Measurements from ENCODE around the gene MCTP1. TPM values are rescaled to one million over a fixed set of nuclear protein-coding genes. Genes with fewer than 3 reads are reported as not detected.

MCTP1 gene
- total and polyA plus RNA-seq, 10 of the 15 experiments (the other 5 are each of a cell fraction or from before 2014, with no cell fraction given) = 12.6 to 45.9 (median 18.8) TPM

DNA sequence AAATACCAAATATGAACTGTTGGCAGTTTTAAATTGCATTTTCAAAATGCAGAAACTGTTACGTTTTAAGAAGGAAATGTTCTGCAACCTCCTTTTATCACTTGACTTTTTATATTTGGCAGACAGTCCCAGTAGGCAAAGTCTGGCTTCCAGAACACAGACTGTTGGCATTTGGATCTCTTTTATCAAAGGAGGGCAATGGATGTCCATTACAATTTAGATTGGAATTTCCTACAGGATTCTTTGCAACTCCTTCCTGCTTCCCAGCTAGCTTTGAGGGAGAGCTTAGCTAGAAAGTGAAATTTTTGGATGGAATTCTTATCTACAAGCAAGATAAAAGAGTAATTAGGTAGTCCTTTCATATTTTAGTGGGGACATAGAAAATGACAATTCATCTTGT lies 523.8 kb downstream of the MCTP1 start:
- TF ChIP-seq ZBTB4 (CRISPR knock-in tag; IDR thresholded peaks at IDR 0.05) (no peak), PML (IDR thresholded peaks at IDR 0.05; ENCODE audit: low read length) (no peak), MEF2B (IDR thresholded peaks at IDR 0.05; ENCODE audit: partially characterized antibody, poor library complexity, severe bottlenecking) (no peak), NR2C2 (IDR thresholded peaks at IDR 0.05; ENCODE audit: borderline replicate concordance, control insufficient read depth, insufficient read length, low read depth) (no peak), STAT1 (conservative IDR thresholded peaks at IDR 0.05) (no peak)
- TF ChIP-seq, protein P1, sequence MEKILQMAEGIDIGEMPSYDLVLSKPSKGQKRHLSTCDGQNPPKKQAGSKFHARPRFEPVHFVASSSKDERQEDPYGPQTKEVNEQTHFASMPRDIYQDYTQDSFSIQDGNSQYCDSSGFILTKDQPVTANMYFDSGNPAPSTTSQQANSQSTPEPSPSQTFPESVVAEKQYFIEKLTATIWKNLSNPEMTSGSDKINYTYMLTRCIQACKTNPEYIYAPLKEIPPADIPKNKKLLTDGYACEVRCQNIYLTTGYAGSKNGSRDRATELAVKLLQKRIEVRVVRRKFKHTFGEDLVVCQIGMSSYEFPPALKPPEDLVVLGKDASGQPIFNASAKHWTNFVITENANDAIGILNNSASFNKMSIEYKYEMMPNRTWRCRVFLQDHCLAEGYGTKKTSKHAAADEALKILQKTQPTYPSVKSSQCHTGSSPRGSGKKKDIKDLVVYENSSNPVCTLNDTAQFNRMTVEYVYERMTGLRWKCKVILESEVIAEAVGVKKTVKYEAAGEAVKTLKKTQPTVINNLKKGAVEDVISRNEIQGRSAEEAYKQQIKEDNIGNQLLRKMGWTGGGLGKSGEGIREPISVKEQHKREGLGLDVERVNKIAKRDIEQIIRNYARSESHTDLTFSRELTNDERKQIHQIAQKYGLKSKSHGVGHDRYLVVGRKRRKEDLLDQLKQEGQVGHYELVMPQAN (conservative IDR thresholded peaks at IDR 0.05) = no peak
- TF ChIP-seq, protein P2, sequence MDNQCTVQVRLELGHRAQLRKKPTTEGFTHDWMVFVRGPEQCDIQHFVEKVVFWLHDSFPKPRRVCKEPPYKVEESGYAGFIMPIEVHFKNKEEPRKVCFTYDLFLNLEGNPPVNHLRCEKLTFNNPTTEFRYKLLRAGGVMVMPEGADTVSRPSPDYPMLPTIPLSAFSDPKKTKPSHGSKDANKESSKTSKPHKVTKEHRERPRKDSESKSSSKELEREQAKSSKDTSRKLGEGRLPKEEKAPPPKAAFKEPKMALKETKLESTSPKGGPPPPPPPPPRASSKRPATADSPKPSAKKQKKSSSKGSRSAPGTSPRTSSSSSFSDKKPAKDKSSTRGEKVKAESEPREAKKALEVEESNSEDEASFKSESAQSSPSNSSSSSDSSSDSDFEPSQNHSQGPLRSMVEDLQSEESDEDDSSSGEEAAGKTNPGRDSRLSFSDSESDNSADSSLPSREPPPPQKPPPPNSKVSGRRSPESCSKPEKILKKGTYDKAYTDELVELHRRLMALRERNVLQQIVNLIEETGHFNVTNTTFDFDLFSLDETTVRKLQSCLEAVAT (IDR thresholded peaks at IDR 0.05) = no peak
- H3K4me3 ChIP-seq = no peak overlapping the region
- no peak overlapping the region for H3K27ac ChIP-seq (ENCODE audit: control insufficient read depth, insufficient read depth)
- no peak for DNase-seq (ENCODE audit: low read depth, low spot score)
- no peaks in the 10 kb centered on the region for H3K9me3 ChIP-seq (replicated peaks; ENCODE audit: control insufficient read depth, insufficient read depth, low read length)
- BruUV-seq (replicated peaks) = no TSS peak
- FAIRE-seq = no peak
- no peaks in the 10 kb centered on the region for H3K79me2 ChIP-seq (ENCODE audit: control insufficient read depth, insufficient read depth, low read length)
- POLR2A ChIA-PET = no interaction called here
- H3K27me3 ChIP-seq (replicated peaks in 1 of 2; ENCODE audit: control insufficient read depth in 2 of 2, insufficient read depth in 2 of 2, low read length in 1 of 2) = no peaks in the 10 kb centered on the region
- H3K9ac ChIP-seq (ENCODE audit: control insufficient read depth, insufficient read depth, low read length) = no peak overlapping the region
- no peak for ATAC-seq
- H4K20me1 ChIP-seq (ENCODE audit: control insufficient read depth, insufficient read depth) = no peaks in the 10 kb centered on the region
- H3K4me1 ChIP-seq (ENCODE audit: control insufficient read depth, insufficient read depth, low read length) = no peaks in the 10 kb centered on the region
- 90% methylated on average over 1 of the region's 1 CpG for WGBS (ENCODE audit: insufficient coverage, insufficient replicate concordance, low lambda C conversion rate, missing lambda C conversion rate)
- in situ Hi-C loops (cut with MboI) = no loop called here
- SMC1A ChIA-PET (ENCODE audit: uncharacterized antibody, unreplicated experiment) = interaction anchor here (1.2 to 2.9 kb wide), 4 partner anchors 13 to 32 kb away, joined by 3 to 13 read pairs (median 4); no protein-coding TSS in a partner anchor
- H3K36me3 ChIP-seq (ENCODE audit: control insufficient read depth in 2 of 2, insufficient read depth in 2 of 2, low read length in 1 of 2) = no peaks in the 10 kb centered on the region; a peak in 1 of 4 replicates
- CTCF ChIA-PET = interaction anchor here (0.6 to 3.3 kb wide), 3 partner anchors 23 to 252 kb away, joined by 3 to 10 read pairs (median 3); no protein-coding TSS in a partner anchor
- H2AFZ ChIP-seq (ENCODE audit: control insufficient read depth, low read depth, low read length) = no peak overlapping the region
- intact Hi-C loops (cut with micrococcal nuclease; ENCODE audit: unreplicated experiment) = no loop called here
- no peak overlapping the region for H3K4me2 ChIP-seq (ENCODE audit: control insufficient read depth, insufficient read depth)
- RAD21 ChIA-PET (ENCODE audit: unreplicated experiment) = no interaction called here

Measured in GM12878 (cell line).